Memory B cell (primary cell): ENCODE measurements around the gene PADI2.
A peak's percentile ranks its signal among the peaks of the same experiment; 100 is the strongest.

Experiments used
- ATAC-seq: fragments of 150-1000 bp; cut with Tn5 transposase; 2 replicates; pipeline ENCODE4 v1.10.0; 2021; ENCODE audit warnings: low read depth, mild to moderate bottlenecking, moderate library complexity
- DNase-seq, 2 donors: peaks; one replicate each; pipeline ENCODE4 v3.0.0; 2022; ENCODE audit warnings: low spot score in 2 of 2
- H3K27ac Mint-ChIP-seq: one replicate; pipeline ENCODE4 v1.8.0; 2022; ENCODE audit warnings: mild to moderate bottlenecking, moderate library complexity, mixed read lengths
- H3K27me3 Mint-ChIP-seq: one replicate; pipeline ENCODE4 v1.8.0; 2022; ENCODE audit warnings: mixed read lengths
- H3K36me3 Mint-ChIP-seq: one replicate; pipeline ENCODE4 v1.8.0; 2022; ENCODE audit warnings: mild to moderate bottlenecking, mixed read lengths
- H3K4me1 Mint-ChIP-seq: one replicate; pipeline ENCODE4 v1.8.0; 2022; ENCODE audit warnings: mixed read lengths
- H3K4me3 Mint-ChIP-seq: one replicate; pipeline ENCODE4 v1.8.0; 2022; ENCODE audit warnings: mild to moderate bottlenecking, moderate library complexity, mixed read lengths
- H3K9me3 Mint-ChIP-seq: one replicate; pipeline ENCODE4 v1.8.0; 2022; ENCODE audit warnings: mixed read lengths

The PADI2 gene

GRCh38 chr1:17059391-17060305, 59.6 kb downstream of the PADI2 start:
- no peaks in the 10 kb centered on the region for H3K36me3 Mint-ChIP-seq
- H3K4me1 Mint-ChIP-seq: peaks cover 14% of the 10 kb centered on the region
- H3K27me3 Mint-ChIP-seq: peaks cover 11% of the 10 kb centered on the region
- H3K9me3 Mint-ChIP-seq: no peaks in the 10 kb centered on the region
- peak overlapping the region; percentile 9 for H3K27ac Mint-ChIP-seq
- H3K4me3 Mint-ChIP-seq: peak overlapping the region; percentile 39
- DNase-seq (peak; percentile 49 to 59), ATAC-seq (peak; percentile 95)

DNA sequence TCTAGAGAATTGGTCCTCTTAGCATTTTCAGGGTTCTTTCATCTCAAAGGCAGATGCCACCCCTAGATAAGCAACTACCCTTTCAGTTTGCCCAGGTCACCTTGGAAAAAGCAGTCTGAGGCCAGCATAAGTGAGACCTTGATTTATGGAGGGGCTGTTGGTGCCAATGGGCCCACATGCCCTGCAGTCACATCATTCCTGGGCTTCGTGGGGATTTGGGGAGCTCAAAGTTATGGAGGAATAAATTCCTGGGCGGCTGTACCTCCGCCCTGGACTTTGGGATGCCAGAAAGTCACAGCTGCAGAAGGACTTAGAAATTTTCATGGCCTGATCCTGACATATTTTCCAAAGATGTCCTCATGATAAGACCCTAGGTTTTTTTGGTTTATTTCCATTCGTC, 62.7 kb downstream of the PADI2 start:
- DNase-seq: no peak
- Mint-ChIP-seq H3K4me3 (no peak overlapping the region), H3K4me1 (peaks cover 20% of the 10 kb centered on the region), H3K27ac (no peak overlapping the region), H3K27me3 (peaks cover 5% of the 10 kb centered on the region), H3K9me3 (no peaks in the 10 kb centered on the region), H3K36me3 (no peaks in the 10 kb centered on the region)
- ATAC-seq: no peak

DNA sequence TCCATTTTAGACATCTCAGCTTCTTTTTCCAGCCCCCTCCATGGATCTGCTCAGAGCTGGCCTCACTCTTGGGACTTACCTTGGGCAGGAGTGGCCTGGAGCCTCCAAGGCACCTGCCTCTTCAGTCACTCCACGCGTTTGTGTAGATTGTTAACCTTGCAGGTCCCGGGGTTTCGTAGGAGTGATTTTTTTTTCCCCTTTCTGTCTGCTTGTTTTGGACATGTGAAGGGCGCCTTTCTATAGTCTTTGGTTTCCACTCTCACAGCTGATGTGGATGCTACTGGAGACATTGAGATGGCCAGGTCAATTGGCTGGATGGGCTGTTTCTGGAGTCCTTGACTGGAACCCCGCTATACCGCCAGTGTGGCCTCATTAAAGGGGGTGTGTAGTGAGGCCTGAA, 63.5 kb downstream of the PADI2 start:
- Mint-ChIP-seq H3K4me3 (peak overlapping the region; percentile 32), H3K36me3 (peaks cover 2% of the 10 kb centered on the region), H3K27me3 (peaks cover 5% of the 10 kb centered on the region), H3K27ac (no peak overlapping the region), H3K9me3 (no peaks in the 10 kb centered on the region), H3K4me1 (peaks cover 23% of the 10 kb centered on the region)
- ATAC-seq: no peak
- no peak for DNase-seq

GRCh38 chr1:17053685-17054410, 65.4 kb downstream of the PADI2 start, which contains the start of gene SDHB:
SDHB (minus strand) TSS chr1:17054032; CDS start chr1:17054019, 13 bp downstream.
- Mint-ChIP-seq H3K27ac (peak within 1 kb of the TSS; percentile 97), H3K4me3 (peak within 1 kb of the TSS; percentile 99), H3K9me3 (no peaks in the 10 kb centered on the region), H3K4me1 (peaks cover 11% of the 10 kb centered on the region), H3K36me3 (peaks cover 2% of the 10 kb centered on the region), H3K27me3 (peaks cover 5% of the 10 kb centered on the region)
- peak; percentile 98 to 100 for DNase-seq
- peak; percentile 97 for ATAC-seq

- Mint-ChIP-seq H3K27ac (peak overlapping the region; percentile 97), H3K27me3 (peaks cover 3% of the 10 kb centered on the region), H3K4me3 (peak overlapping the region; percentile 99), H3K4me1 (peaks cover 11% of the 10 kb centered on the region), H3K36me3 (peaks cover 2% of the 10 kb centered on the region), H3K9me3 (no peaks in the 10 kb centered on the region)
- ATAC-seq: no peak
- DNase-seq: no peak
These were observed 66.1 kb downstream of the PADI2 start for GRCh38 chr1:17053086-17053684.

DNA sequence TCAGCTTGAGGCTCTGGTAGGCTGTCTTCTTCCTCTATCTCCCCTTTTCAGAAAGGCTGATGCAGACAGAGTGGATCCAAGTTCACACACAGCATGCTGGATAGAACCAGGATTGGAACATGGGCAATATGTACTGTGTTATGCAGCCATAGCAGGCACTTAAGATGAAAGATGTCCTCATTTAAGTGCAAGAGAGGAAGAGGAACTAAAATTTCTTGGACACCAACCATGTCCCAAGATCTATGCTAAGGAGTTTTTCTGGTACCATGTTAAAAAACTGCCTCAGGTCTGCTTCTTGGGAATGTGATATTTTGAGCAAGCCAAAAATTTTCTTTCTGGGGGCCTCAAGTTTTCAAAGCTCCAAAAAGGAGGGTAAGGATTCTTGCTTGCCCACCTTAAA, 66.6 kb downstream of the PADI2 start:
- peaks cover 2% of the 10 kb centered on the region for H3K36me3 Mint-ChIP-seq
- H3K4me3 Mint-ChIP-seq: peak overlapping the region; percentile 99
- peaks cover 11% of the 10 kb centered on the region for H3K4me1 Mint-ChIP-seq
- H3K27ac Mint-ChIP-seq: peak overlapping the region; percentile 97
- no peaks in the 10 kb centered on the region for H3K9me3 Mint-ChIP-seq
- H3K27me3 Mint-ChIP-seq: no peaks in the 10 kb centered on the region
- DNase-seq (no peak), ATAC-seq (no peak)

GRCh38 chr1:17052038-17052437, 67.2 kb downstream of the PADI2 start:
- no peak overlapping the region for H3K4me3 Mint-ChIP-seq
- no peaks in the 10 kb centered on the region for H3K27me3 Mint-ChIP-seq
- H3K27ac Mint-ChIP-seq: no peak overlapping the region

DNA sequence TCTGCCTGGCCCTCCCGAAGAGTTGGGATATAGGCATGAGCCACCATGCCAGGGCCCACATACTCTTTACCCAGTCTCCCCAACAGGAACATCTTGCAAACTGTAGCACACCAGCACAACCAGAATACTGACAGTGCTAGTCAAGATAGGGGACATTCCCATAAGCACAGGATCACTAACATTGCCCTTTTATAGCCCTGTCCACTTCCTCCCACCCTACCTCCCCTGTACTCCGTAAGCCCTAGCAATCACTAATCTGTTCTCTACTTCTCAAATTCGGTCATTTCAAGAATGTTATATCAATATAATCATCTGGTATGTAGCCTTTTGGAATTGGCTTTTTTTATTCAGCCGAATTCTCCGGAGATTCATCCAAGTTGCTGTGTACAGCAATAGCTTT, 71.3 kb downstream of the PADI2 start:
- Mint-ChIP-seq H3K36me3 (peaks cover 6% of the 10 kb centered on the region), H3K4me3 (no peak overlapping the region), H3K4me1 (peaks cover 17% of the 10 kb centered on the region), H3K9me3 (no peaks in the 10 kb centered on the region), H3K27me3 (no peaks in the 10 kb centered on the region), H3K27ac (no peak overlapping the region)
- DNase-seq: no peak
- ATAC-seq: no peak

More at GRCh38 chr1:17052038-17052437, 67.2 kb downstream of the PADI2 start:
- peaks cover 2% of the 10 kb centered on the region for H3K36me3 Mint-ChIP-seq
- ATAC-seq: no peak
- H3K4me1 Mint-ChIP-seq: peaks cover 11% of the 10 kb centered on the region
- H3K9me3 Mint-ChIP-seq: no peaks in the 10 kb centered on the region
- no peak for DNase-seq

GRCh38 chr1:17046334-17046657, 73.0 kb downstream of the PADI2 start:
- H3K4me3 Mint-ChIP-seq: no peak overlapping the region
- no peak for DNase-seq
- H3K4me1 Mint-ChIP-seq: peaks cover 12% of the 10 kb centered on the region
- ATAC-seq: no peak
- H3K9me3 Mint-ChIP-seq: no peaks in the 10 kb centered on the region
- no peaks in the 10 kb centered on the region for H3K27me3 Mint-ChIP-seq
- peaks cover 10% of the 10 kb centered on the region for H3K36me3 Mint-ChIP-seq
- H3K27ac Mint-ChIP-seq: peak overlapping the region; percentile 71

GRCh38 chr1:17045634-17046333, 73.5 kb downstream of the PADI2 start:
- ATAC-seq (peak; percentile 92), DNase-seq (peak in 1 of 2 donors; percentile 25)
- Mint-ChIP-seq H3K27me3 (no peaks in the 10 kb centered on the region), H3K9me3 (no peaks in the 10 kb centered on the region), H3K4me1 (peaks cover 10% of the 10 kb centered on the region), H3K27ac (peak overlapping the region; percentile 71), H3K4me3 (peak overlapping the region; percentile 72), H3K36me3 (peaks cover 8% of the 10 kb centered on the region)

DNA sequence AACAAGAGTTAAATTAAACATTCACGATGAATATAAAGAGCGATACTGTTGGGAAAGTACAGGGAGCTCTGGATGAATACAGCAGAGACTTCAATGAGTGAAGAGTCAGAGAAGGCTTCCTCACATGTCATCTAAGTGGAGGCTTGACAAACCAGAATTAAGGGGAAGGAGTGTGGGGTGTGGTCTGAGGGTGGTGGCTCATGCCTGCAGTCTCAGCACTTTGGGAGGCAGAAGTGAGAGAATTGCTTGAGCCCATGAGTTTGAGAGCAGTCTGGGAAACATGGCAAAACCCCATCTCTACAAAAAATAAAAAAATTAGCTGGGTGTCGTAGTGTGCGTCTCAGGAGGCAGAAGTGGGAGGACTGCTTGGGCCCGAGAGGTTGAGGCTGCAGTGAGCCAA, 74.1 kb downstream of the PADI2 start:
- peaks cover 10% of the 10 kb centered on the region for H3K36me3 Mint-ChIP-seq
- H3K4me3 Mint-ChIP-seq: peak overlapping the region; percentile 25
- ATAC-seq (peak; percentile 30), DNase-seq (no peak)
- H3K27me3 Mint-ChIP-seq: no peaks in the 10 kb centered on the region
- H3K4me1 Mint-ChIP-seq: peaks cover 12% of the 10 kb centered on the region
- peak overlapping the region; percentile 43 for H3K27ac Mint-ChIP-seq
- no peaks in the 10 kb centered on the region for H3K9me3 Mint-ChIP-seq

DNA sequence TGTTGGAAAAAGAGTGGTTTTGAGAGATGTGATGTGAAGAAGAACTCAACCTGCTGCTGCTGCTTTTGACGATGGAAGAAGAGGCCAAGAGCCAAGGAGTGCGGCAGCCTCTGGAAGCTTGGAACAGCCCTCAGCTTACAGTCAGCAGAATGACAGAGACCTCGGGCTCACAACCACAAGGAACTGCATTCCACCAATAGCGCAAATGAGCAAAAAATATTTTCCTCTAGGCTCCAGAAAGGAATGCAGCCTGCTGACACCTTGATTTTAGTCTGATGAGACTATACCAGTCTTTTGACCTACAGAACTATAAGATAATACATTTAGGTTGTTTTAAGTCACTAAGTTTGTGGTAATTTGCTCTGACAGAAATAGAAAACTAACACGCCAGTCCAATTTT, 75.6 kb downstream of the PADI2 start:
- Mint-ChIP-seq H3K9me3 (no peaks in the 10 kb centered on the region), H3K4me3 (no peak overlapping the region), H3K36me3 (peaks cover 15% of the 10 kb centered on the region), H3K27ac (no peak overlapping the region), H3K27me3 (no peaks in the 10 kb centered on the region), H3K4me1 (peaks cover 12% of the 10 kb centered on the region)
- ATAC-seq (no peak), DNase-seq (no peak)

GRCh38 chr1:17040135-17040534, 79.1 kb downstream of the PADI2 start:
- Mint-ChIP-seq H3K27me3 (no peaks in the 10 kb centered on the region), H3K27ac (no peak overlapping the region), H3K9me3 (no peaks in the 10 kb centered on the region), H3K4me3 (no peak overlapping the region), H3K4me1 (peaks cover 7% of the 10 kb centered on the region), H3K36me3 (peaks cover 17% of the 10 kb centered on the region)
- DNase-seq (no peak), ATAC-seq (no peak)
